ENCODE results near the gene SEMA4G.

SEMA4G gene

DNA sequence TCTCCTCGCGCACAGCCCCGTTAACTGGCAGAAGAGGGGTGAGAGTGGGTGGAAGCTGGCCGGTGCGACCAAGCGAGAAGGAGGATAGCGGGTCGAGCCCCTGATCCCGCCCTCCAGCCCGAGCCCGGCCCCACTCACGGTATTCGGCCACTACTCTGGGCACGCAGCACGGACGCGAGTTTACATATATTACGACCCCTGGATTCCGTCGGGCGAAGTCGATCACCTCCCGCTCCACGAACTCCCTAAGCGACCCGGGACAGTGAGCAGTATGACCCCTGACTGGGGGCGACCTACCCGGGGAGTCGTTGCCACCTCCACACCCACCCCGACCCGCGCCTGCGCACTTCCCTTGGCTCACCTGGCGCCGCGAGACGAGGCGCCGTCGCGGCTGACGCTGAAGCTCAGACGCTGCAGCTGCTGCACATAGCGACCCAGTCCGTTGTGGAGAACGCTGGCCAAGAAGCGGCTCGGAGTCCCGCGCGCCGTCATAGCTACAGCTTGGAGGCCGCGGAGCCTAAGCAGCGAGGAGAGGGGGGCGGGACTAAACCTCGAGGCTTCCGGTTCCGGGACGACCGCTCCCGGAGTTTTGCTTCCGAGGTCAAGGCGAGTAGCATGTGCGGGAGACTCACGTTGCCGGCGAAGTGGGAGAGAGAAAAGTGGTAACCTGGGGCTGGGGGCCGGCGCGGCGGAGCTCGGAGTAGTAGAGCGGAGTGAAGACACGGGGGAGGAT is 17.8 kb downstream of the SEMA4G start, which contains the start of the genes MRPL43 and TWNK:
Gene MRPL43, minus strand, starts transcription at position 546 of the 733 bp plus-strand sequence. Its CDS starts 54 bp downstream, at position 492.
Gene TWNK, plus strand, starts transcription at position 592 of the 733 bp plus-strand sequence. CDS start 668 bp downstream, outside the sequence.
- peak; percentile 55 to 76 (median 63) for DNase-seq (ENCODE audit: low read depth in 3 of 3, low spot score in 1 of 3)

GRCh38 chr10:100987685-100988049 is 18.4 kb downstream of the SEMA4G start:
- DNase-seq (ENCODE audit: low read depth in 3 of 3, low spot score in 1 of 3), result no peak

DNA sequence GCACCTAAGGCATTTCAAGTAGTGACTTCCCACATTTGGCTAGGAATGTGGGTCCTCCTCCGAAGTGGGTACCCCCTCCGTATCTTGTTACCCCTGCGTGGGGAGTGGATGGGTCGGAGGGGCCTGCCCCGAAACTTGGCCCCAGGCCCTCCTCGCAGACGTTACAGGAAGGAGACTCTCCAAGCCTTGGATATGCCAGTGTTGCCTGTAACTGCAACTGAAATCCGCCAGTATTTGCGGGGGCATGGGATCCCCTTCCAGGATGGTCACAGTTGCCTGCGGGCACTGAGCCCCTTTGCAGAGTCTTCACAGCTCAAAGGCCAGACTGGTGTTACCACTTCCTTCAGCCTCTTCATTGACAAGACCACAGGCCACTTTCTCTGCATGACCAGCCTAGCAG is 18.9 kb downstream of the SEMA4G start:
- no peak for DNase-seq (ENCODE audit: low read depth in 3 of 3, low spot score in 1 of 3)

DNA sequence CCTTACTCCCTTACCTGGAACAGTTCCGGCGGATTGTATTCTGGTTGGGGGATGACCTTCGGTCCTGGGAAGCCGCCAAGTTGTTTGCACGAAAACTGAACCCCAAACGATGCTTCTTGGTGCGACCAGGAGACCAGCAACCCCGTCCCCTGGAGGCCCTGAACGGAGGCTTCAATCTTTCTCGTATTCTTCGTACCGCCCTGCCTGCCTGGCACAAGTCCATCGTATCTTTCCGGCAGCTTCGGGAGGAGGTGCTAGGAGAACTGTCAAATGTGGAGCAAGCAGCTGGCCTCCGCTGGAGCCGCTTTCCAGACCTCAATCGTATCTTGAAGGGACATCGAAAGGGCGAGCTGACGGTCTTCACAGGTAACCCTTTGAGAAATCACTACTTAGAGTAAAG is 19.8 kb downstream of the SEMA4G start:
- DNase-seq (ENCODE audit: low read depth in 3 of 3, low spot score in 1 of 3), result no peak

DNA sequence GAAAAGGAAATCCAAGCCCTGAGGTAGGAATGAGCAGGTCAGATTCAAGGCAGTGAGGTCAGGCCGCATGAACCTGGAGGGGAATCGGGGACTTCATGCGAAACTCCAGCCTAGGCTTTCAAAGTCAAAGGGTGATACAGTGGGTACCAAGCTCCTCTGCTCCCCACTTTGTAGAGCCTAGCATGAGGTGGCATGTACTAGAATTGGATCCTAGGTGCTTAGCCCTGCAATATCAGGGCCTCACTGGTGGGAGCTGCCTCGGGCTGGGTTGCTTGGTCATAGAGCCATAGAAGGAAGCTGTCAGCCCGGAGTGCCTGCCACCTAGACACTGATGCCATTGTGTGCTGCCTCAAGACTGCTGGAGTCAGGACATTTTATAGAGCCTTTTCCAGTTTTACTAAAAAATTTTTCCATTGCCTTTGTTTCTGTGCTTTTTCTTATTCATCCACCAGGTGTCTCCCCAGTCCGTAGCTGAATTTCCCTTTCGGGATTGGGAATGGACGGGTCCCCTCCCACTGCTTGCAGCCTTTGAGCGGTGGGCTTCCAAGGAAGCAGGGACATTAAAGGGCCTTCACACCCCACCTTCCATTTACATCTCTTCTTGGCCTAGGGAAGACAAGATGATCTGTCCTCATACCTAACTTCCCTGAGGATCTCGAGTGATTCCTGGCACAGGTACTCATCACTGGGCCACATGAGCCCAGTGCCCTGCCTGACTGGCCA is 24.8 kb downstream of the SEMA4G start:
- DNase-seq (ENCODE audit: low read depth in 3 of 3, low spot score in 1 of 3), result no peak

DNA sequence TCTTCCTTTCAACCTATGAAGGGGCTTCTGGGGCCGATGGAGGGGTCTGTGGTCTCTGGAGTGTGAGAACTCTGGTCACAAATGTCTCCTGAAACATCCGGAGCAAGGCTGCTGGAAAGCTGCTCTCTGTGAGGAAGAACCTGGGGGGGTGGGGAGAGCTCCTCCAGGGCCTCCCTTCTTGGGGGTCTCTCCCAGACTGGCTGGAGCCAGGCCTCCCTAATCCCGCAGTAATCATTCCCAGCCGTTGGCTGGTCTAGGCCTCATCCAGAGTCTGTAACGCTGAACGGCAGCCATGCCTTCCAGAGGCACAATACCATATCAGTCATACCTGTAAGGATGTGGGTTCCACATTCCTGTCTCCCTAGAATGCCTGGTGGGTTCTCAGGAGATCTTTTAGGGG is 25.9 kb downstream of the SEMA4G start:
- DNase-seq (ENCODE audit: low read depth in 3 of 3, low spot score in 1 of 3), result no peak

DNA sequence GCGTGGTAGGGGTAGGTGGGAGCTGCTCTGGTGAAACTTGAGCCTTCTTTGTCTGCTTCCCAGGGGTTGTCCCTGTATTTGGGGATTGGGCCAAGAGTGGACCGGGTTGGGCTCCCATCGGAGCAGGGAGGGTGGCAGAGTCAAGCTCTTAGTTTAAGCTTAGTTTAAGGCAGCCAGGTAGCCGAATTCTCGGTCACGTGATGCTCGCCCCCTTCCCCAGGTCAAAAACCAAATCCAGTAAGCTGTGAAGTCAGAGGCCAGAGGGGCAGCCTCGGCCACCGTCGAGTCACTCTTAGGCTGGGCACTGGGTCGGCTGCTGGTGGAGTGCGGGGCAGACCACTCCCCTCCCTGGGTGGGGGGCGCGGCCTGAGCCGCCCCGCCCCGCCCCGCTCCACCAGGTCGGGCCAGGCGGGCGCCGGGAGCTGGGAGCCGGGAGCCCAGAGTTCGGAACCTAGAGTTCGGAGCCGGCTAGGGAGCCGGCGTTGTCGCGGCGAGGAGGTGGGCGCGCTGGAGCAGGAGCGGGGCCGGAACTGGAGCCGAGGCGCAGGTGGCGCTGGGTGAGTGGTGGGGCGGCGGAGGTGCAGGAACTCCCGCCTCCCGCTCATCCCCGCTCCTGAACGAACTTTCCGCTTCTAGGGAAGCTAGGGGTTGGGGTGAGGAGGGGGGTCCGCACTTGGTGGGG is 27.5 kb downstream of the SEMA4G start:
- DNase-seq (ENCODE audit: low read depth in 3 of 3, low spot score in 1 of 3), result peak in 1 of 3 donors; percentile 26

- peak in 2 of 3 donors; percentile 35 to 63 for DNase-seq (ENCODE audit: low read depth in 3 of 3, low spot score in 1 of 3)
Observed at GRCh38 chr10:100997360-100998182, 28.3 kb downstream of the SEMA4G start.

DNA sequence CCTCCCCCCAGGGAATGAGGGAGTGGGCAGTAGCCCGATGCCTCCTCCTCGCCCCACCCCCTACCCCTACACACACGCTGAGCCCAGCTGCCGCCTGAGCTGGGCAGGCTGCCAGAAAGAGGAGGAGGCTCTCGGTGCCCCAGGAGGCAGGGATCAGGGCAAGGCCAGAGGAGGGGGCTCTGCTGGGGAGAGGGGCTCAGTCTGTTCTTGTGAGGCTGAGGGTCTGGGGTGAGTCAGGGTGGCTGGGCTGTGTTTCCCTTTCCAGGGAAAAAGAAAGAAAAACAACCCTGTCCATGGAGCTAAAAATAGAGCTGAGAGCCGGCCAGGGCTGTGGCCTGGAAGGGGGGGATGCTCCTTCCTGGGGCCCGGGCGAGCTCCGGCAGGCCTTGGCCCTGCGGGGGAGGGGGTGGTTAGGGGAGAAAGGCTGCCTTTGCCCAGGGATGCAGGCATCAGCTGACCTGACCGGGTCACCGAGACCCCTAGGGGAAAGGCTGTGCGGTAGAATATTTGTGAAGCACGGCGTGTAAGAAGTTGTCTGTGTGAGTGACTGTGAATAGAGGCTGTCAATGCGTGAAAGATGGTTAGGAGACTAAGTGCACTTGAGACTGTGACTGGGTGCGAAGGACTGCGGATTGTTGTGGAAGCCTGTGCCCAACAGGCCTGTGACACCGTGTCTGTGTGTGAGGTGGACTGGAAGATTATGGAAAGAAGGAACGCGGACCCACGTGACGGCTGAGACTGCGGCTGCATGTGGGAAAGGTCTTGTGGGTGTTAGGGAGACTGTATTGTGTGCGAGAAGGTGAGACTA is 29.1 kb downstream of the SEMA4G start:
- DNase-seq (ENCODE audit: low read depth in 3 of 3, low spot score in 1 of 3), result peak in 1 of 3 donors; percentile 45

GRCh38 chr10:100998991-100999741 is 29.9 kb downstream of the SEMA4G start:
- DNase-seq (ENCODE audit: low read depth in 3 of 3, low spot score in 1 of 3), result peak; percentile 38 to 71 (median 52)

- no peak for DNase-seq (ENCODE audit: low read depth in 3 of 3, low spot score in 1 of 3)
Observed at GRCh38 chr10:100999742-101000126, 30.4 kb downstream of the SEMA4G start, which contains the start of gene LZTS2. TSS of gene LZTS2 (plus strand) at chr10:100999808. CDS start at chr10:101002539, 2,731 bp downstream.

DNA sequence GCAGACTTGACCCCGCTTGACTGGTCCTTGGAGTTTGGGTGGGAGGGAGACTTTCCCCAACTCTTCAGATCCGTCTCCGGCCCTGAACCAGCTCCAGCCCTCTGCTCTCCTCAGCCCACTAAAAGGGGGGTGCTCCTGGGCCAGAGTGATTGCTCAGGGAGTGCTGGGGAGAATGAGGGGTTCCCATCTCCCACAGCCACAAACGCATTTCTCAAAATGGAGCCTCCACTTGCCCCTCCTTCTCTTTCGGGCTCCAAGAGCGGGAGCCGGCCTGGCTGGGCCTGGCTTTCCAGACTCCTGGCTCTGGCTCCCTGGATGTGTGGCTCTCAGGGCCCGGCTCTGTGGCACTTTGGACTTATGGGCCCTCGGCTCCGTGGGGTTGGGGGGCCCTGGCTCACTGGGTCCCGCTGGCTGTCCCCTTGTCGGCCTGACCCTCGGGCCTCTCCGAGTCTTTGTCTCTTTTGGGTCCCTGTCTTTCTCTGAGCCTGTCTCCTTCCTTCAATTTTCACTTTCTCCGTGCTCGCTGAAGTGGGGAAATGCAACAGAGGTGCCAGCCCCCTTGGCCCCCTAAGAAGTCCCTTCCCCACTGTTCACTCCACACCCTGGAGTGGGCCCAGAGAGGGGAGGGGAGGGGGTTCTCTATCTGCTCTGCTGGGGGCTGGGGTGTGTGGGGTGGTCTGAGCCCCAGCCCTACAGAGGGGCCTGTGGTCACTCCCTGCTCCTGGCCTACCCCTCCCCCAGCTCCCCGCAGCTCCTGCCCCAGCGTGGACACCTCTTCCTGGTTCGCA is 31.0 kb downstream of the SEMA4G start:
- no peak for DNase-seq (ENCODE audit: low read depth in 3 of 3, low spot score in 1 of 3)

- no peak for DNase-seq (ENCODE audit: low read depth in 3 of 3, low spot score in 1 of 3)
Observed at GRCh38 chr10:101000915-101001658, 31.8 kb downstream of the SEMA4G start.

GRCh38 chr10:101001659-101002035 is 32.3 kb downstream of the SEMA4G start:
- no peak for DNase-seq (ENCODE audit: low read depth in 3 of 3, low spot score in 1 of 3)

GRCh38 chr10:101002456-101002855 is 33.2 kb downstream of the SEMA4G start:
- no peak for DNase-seq (ENCODE audit: low read depth in 3 of 3, low spot score in 1 of 3)

DNA sequence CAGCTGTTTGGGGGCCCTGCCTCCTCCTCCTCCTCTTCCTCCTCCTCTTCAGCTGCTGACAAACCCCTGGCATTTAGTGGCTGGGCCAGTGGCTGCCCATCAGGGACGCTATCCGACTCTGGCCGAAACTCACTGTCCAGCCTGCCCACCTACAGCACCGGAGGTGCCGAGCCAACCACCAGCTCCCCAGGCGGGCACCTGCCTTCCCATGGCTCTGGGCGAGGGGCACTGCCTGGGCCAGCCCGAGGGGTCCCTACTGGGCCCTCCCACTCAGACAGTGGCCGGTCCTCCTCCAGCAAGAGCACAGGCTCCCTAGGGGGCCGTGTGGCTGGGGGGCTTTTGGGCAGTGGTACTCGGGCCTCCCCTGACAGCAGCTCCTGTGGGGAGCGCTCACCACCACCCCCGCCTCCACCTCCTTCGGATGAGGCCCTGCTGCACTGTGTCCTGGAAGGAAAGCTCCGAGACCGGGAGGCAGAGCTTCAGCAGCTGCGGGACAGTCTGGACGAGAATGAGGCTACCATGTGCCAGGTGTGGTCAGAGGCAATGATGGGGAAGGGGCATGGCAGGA is 34.4 kb downstream of the SEMA4G start:
- DNase-seq (ENCODE audit: low read depth in 3 of 3, low spot score in 1 of 3), result no peak

- no peak for DNase-seq (ENCODE audit: low read depth in 3 of 3, low spot score in 1 of 3)
Observed at GRCh38 chr10:101005361-101005760, 36.1 kb downstream of the SEMA4G start.
